Measurements from ENCODE around the gene MARCHF9. TPM values are rescaled to one million over a fixed set of nuclear protein-coding genes. Genes with fewer than 3 reads are reported as not detected.

The MARCHF9 gene
- total RNA-seq, 1 experiment from 2014 or later, result 6.2 TPM

- H3K4me3 Mint-ChIP-seq, result no peak overlapping the region
- no peaks in the 10 kb centered on the region; the same call in none of the 2 replicates for H3K36me3 Mint-ChIP-seq
- H3K9me3 Mint-ChIP-seq, result peaks cover 7% of the 10 kb centered on the region; the same call in 1 of the 2 replicates
- no peak for ATAC-seq
- POLR2A ChIA-PET, result no interaction called here
- CTCF ChIA-PET, result interaction anchor here (1.9 kb wide), 2 partner anchors 13 to 80 kb away, joined by 5 to 13 read pairs; partner anchors contain the start of gene B4GALNT1
- TF ChIP-seq ZNF317 (CRISPR knock-in tag; IDR thresholded peaks at IDR 0.05; ENCODE audit: borderline replicate concordance, low read depth), result no peak
- TF ChIP-seq NFE2L1 (CRISPR knock-in tag; IDR thresholded peaks at IDR 0.05), result no peak
- TF ChIP-seq PREB (CRISPR knock-in tag; IDR thresholded peaks at IDR 0.05; ENCODE audit: borderline replicate concordance), result no peak
- no peak for TF ChIP-seq NFATC4 (CRISPR knock-in tag; IDR thresholded peaks at IDR 0.05)
- TF ChIP-seq TCF7 (CRISPR knock-in tag; IDR thresholded peaks at IDR 0.05; ENCODE audit: low read depth), result no peak
- TF ChIP-seq GRHL2 (CRISPR knock-in tag; IDR thresholded peaks at IDR 0.05; ENCODE audit: insufficient replicate concordance, severe bottlenecking), result no peak
- no peak for TF ChIP-seq ZNF121 (CRISPR knock-in tag; IDR thresholded peaks at IDR 0.05)
- TF ChIP-seq GABPB1 (CRISPR knock-in tag; IDR thresholded peaks at IDR 0.05), result no peak
- no peak for TF ChIP-seq ZNF423 (CRISPR knock-in tag; IDR thresholded peaks at IDR 0.05)
- no peak for TF ChIP-seq EMX1 (CRISPR knock-in tag; IDR thresholded peaks at IDR 0.05)
- no peak for TF ChIP-seq ZSCAN18 (CRISPR knock-in tag; IDR thresholded peaks at IDR 0.05)
- no peak for TF ChIP-seq IRF2 (CRISPR knock-in tag; IDR thresholded peaks at IDR 0.05; ENCODE audit: borderline replicate concordance, low read depth)
- no peak for TF ChIP-seq ESRRA (CRISPR knock-in tag; IDR thresholded peaks at IDR 0.05; ENCODE audit: borderline replicate concordance)
- no peak for TF ChIP-seq ZNF263 (CRISPR knock-in tag; IDR thresholded peaks at IDR 0.05; ENCODE audit: low read depth)
- no peak for TF ChIP-seq OVOL2 (CRISPR knock-in tag; IDR thresholded peaks at IDR 0.05; ENCODE audit: borderline replicate concordance)
- no peak for TF ChIP-seq ATF3 (CRISPR knock-in tag; conservative IDR thresholded peaks at IDR 0.05)
- DNase-seq (ENCODE audit: low spot score), result no peak
- H3K27ac Mint-ChIP-seq, result no peak overlapping the region
- no peaks in the 10 kb centered on the region for H3K4me1 Mint-ChIP-seq
- H3K27me3 Mint-ChIP-seq (ENCODE audit: low read depth), result no peaks in the 10 kb centered on the region
These were observed 42.2 kb upstream of the MARCHF9 start for GRCh38 chr12:57712701-57713100.

GRCh38 chr12:57713209-57713608, 41.7 kb upstream of the MARCHF9 start:
- Mint-ChIP-seq H3K4me3 (no peak overlapping the region), H3K27me3 (ENCODE audit: low read depth) (no peaks in the 10 kb centered on the region), H3K9me3 (peaks cover 7% of the 10 kb centered on the region; the same call in 1 of the 2 replicates), H3K27ac (no peak overlapping the region), H3K4me1 (no peaks in the 10 kb centered on the region), H3K36me3 (peaks cover 5% of the 10 kb centered on the region)
- POLR2A ChIA-PET, result no interaction called here
- CTCF ChIA-PET, result interaction anchor here (1.9 kb wide), 2 partner anchors 13 to 80 kb away, joined by 5 to 13 read pairs; partner anchors contain the start of gene B4GALNT1
- no peak for DNase-seq (ENCODE audit: low spot score)
- no peak for ATAC-seq
- TF ChIP-seq CTCF (IDR thresholded peaks at IDR 0.05) (no peak), SP1 (CRISPR knock-in tag; conservative IDR thresholded peaks at IDR 0.05) (no peak), SOX15 (CRISPR knock-in tag; IDR thresholded peaks at IDR 0.05) (no peak), NFE2L1 (CRISPR knock-in tag; IDR thresholded peaks at IDR 0.05) (no peak), GRHL2 (CRISPR knock-in tag; IDR thresholded peaks at IDR 0.05; ENCODE audit: insufficient replicate concordance, severe bottlenecking) (no peak), CDX4 (CRISPR knock-in tag; IDR thresholded peaks at IDR 0.05; ENCODE audit: borderline replicate concordance) (no peak), IRF1 (CRISPR knock-in tag; IDR thresholded peaks at IDR 0.05) (no peak), HMGA2 (CRISPR knock-in tag; IDR thresholded peaks at IDR 0.05) (no peak), JAZF1 (CRISPR knock-in tag; IDR thresholded peaks at IDR 0.05) (no peak), ZNF138 (CRISPR knock-in tag; conservative IDR thresholded peaks at IDR 0.05) (no peak), ZBTB21 (CRISPR knock-in tag; IDR thresholded peaks at IDR 0.05; ENCODE audit: borderline replicate concordance) (no peak), STAT6 (CRISPR knock-in tag; conservative IDR thresholded peaks at IDR 0.05; ENCODE audit: low read depth) (no peak), NR2C2 (CRISPR knock-in tag; IDR thresholded peaks at IDR 0.05) (no peak), ELF4 (CRISPR knock-in tag; IDR thresholded peaks at IDR 0.05; ENCODE audit: low read depth) (no peak)
